ENCODE data around the gene NGEF.

DNA sequence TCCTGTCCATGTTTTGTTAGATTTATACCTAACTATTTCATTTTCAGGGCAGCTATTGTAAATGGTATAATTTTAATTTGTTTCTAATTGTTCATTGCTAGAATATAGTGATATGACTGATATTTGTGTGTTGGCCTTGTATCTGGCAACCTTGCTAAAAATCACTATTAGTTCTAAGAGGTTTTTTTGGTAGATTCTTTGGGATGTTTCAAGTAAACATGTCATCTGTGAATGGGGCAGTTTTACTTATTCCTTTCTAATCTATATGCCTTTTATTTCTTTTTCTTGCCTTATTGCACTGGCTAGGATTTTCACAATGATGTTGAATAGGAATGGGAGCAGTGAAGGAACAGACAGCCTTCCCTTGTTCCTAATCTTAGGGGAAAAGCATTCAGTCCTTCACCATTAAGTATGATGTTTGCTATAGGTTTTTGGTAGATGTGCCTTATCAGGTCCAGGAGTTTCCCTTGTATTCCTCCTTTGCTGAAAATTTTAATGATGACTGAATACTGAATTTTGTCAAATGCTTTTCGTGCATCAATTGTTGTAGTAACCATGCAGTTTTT is 101.3 kb downstream of the NGEF start:
- TF ChIP-seq EGR1 (IDR thresholded peaks at IDR 0.05) (no peak), YY1 (IDR thresholded peaks at IDR 0.05; ENCODE audit: low read depth) (no peak), EP300 (IDR thresholded peaks at IDR 0.05; ENCODE audit: borderline replicate concordance) (no peak), TAF1 (IDR thresholded peaks at IDR 0.05; ENCODE audit: low read depth) (no peak), CEBPB (IDR thresholded peaks at IDR 0.05) (no peak), RAD21 (IDR thresholded peaks at IDR 0.05; ENCODE audit: low read depth) (no peak), NFIC (IDR thresholded peaks at IDR 0.05) (no peak), ZBTB7A (IDR thresholded peaks at IDR 0.05; ENCODE audit: low read depth) (no peak), TEAD4 (IDR thresholded peaks at IDR 0.05) (no peak), FOXM1 (IDR thresholded peaks at IDR 0.05; ENCODE audit: borderline replicate concordance, low read depth) (no peak), CREB1 (IDR thresholded peaks at IDR 0.05; ENCODE audit: low read depth) (no peak)
- TF ChIP-seq, protein P1, sequence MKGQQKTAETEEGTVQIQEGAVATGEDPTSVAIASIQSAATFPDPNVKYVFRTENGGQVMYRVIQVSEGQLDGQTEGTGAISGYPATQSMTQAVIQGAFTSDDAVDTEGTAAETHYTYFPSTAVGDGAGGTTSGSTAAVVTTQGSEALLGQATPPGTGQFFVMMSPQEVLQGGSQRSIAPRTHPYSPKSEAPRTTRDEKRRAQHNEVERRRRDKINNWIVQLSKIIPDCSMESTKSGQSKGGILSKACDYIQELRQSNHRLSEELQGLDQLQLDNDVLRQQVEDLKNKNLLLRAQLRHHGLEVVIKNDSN (IDR thresholded peaks at IDR 0.05) = no peak
- TF ChIP-seq, protein P2, sequence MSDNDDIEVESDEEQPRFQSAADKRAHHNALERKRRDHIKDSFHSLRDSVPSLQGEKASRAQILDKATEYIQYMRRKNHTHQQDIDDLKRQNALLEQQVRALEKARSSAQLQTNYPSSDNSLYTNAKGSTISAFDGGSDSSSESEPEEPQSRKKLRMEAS (IDR thresholded peaks at IDR 0.05) = no peak
- TF ChIP-seq, protein P3, sequence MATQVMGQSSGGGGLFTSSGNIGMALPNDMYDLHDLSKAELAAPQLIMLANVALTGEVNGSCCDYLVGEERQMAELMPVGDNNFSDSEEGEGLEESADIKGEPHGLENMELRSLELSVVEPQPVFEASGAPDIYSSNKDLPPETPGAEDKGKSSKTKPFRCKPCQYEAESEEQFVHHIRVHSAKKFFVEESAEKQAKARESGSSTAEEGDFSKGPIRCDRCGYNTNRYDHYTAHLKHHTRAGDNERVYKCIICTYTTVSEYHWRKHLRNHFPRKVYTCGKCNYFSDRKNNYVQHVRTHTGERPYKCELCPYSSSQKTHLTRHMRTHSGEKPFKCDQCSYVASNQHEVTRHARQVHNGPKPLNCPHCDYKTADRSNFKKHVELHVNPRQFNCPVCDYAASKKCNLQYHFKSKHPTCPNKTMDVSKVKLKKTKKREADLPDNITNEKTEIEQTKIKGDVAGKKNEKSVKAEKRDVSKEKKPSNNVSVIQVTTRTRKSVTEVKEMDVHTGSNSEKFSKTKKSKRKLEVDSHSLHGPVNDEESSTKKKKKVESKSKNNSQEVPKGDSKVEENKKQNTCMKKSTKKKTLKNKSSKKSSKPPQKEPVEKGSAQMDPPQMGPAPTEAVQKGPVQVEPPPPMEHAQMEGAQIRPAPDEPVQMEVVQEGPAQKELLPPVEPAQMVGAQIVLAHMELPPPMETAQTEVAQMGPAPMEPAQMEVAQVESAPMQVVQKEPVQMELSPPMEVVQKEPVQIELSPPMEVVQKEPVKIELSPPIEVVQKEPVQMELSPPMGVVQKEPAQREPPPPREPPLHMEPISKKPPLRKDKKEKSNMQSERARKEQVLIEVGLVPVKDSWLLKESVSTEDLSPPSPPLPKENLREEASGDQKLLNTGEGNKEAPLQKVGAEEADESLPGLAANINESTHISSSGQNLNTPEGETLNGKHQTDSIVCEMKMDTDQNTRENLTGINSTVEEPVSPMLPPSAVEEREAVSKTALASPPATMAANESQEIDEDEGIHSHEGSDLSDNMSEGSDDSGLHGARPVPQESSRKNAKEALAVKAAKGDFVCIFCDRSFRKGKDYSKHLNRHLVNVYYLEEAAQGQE (IDR thresholded peaks at IDR 0.05; ENCODE audit: low read depth) = no peak
